Fibroblast of lung (primary cell): ENCODE measurements around the gene CCDC85C. TPM values are rescaled to one million over a fixed set of nuclear protein-coding genes. Genes with fewer than 3 reads are reported as not detected.
A peak's percentile ranks its signal among the peaks of the same experiment; 100 is the strongest.

Experiments
- DNase-seq, 2 donors: peaks; one replicate each; pipeline versions ENCODE4 v3.0.0 to v3.0.0-alpha.2; 2010; ENCODE audit warnings: low read depth in 2 of 2
- H2AFZ ChIP-seq: 2 replicates; pipeline ENCODE4 v1.5.1; 2012; ENCODE audit warnings: low read length, control low read depth, inconsistent platforms
- H3K27ac ChIP-seq: 2 replicates; pipeline ENCODE4 v1.5.1; 2011; ENCODE audit warnings: low read length, control low read depth; ENCODE audit not compliant: insufficient read depth
- H3K27me3 ChIP-seq: 2 replicates; pipeline ENCODE4 v1.5.1; 2011; ENCODE audit warnings: mild to moderate bottlenecking, low read length; ENCODE audit not compliant: control insufficient read depth, insufficient read depth
- H3K36me3 ChIP-seq: 2 replicates; pipeline ENCODE4 v1.5.1; 2011; ENCODE audit warnings: low read length; ENCODE audit not compliant: control insufficient read depth, insufficient read depth
- H3K4me1 ChIP-seq: 2 replicates; pipeline ENCODE4 v1.5.1; 2011; ENCODE audit warnings: low read length; ENCODE audit not compliant: control insufficient read depth, insufficient read depth; ENCODE audit errors: extremely low read depth
- H3K4me2 ChIP-seq: 2 replicates; pipeline ENCODE4 v1.5.1; 2011; ENCODE audit warnings: low read length, control low read depth; ENCODE audit not compliant: insufficient read depth; ENCODE audit errors: extremely low read depth
- H3K4me3 ChIP-seq, 4 experiments: fragments of 200-600 bp in 1 of 4; sonication (generic) in 1 of 4; replicated peaks in 1 of 4; 2 replicates each; pipeline ENCODE4 v1.5.1; 2011 to 2016; ENCODE audit warnings: low read length in 4 of 4, low read depth in 3 of 4, mild to moderate bottlenecking in 3 of 4, control low read depth in 2 of 4, inconsistent platforms in 1 of 4, mixed read lengths in 1 of 4; ENCODE audit not compliant: insufficient read depth in 1 of 4; ENCODE audit errors: control extremely low read depth in 1 of 4
- H3K79me2 ChIP-seq: 2 replicates; pipeline ENCODE4 v1.5.1; 2012; ENCODE audit warnings: mild to moderate bottlenecking, low read length, inconsistent platforms; ENCODE audit not compliant: control insufficient read depth, insufficient read depth
- H3K9ac ChIP-seq: 2 replicates; pipeline ENCODE4 v1.5.1; 2011; ENCODE audit warnings: mild to moderate bottlenecking, low read length, control low read depth; ENCODE audit not compliant: insufficient read depth
- H3K9me3 ChIP-seq: 2 replicates; pipeline ENCODE4 v1.5.1; 2012; ENCODE audit warnings: low read depth, low read length; ENCODE audit not compliant: control insufficient read depth, insufficient read depth
- H4K20me1 ChIP-seq: 2 replicates; pipeline ENCODE4 v1.5.1; 2011; ENCODE audit warnings: low read length; ENCODE audit not compliant: control insufficient read depth, insufficient read depth; ENCODE audit errors: extremely low read depth
- CTCF ChIP-seq, 2 donors: IDR thresholded peaks in 1 of 2; conservative IDR thresholded peaks in 1 of 2; 1 replicate in 1 of 2; 2 replicates in 1 of 2; pipeline ENCODE4 v1.5.1; 2011 to 2012; ENCODE audit warnings: low read length in 2 of 2, control low read depth in 1 of 2, inconsistent platforms in 1 of 2, low read depth in 1 of 2, mild to moderate bottlenecking in 1 of 2
- EZH2 ChIP-seq: IDR thresholded peaks from 2 replicates; pipeline ENCODE4 v1.5.1; 2012; ENCODE audit warnings: low read length, control low read depth, mild to moderate bottlenecking; ENCODE audit errors: missing control alignments
- polyA plus RNA-seq, 2 donors: library from polyadenylated mRNA; depleted of rRNA in 1 of 2; stranded (reverse) in 1 of 2; unstranded in 1 of 2; fragments of >200 nt; gene quantifications; 2 replicates each; pipeline ENCODE4 v1.2.1, GENCODE V29; 2011 to 2012; ENCODE audit warnings: missing spikeins in 1 of 2
- total RNA-seq: library from RNA; depleted of rRNA; stranded (reverse); fragments of >200 nt; gene quantifications from 2 replicates; pipeline ENCODE4 v1.2.1, GENCODE V29; 2014

The CCDC85C gene
- total and polyA plus RNA-seq, 2 donors (not counting 1 experiment from before 2014, with no cell fraction given) = 4.6 to 9.6 TPM

- no peak overlapping the region for H3K4me3 ChIP-seq
- no peak for DNase-seq
- no peaks in the 10 kb centered on the region for H3K27me3 ChIP-seq
- H3K9ac ChIP-seq = no peak overlapping the region
- peaks cover 18% of the 10 kb centered on the region for H3K79me2 ChIP-seq
- H3K36me3 ChIP-seq = no peaks in the 10 kb centered on the region
- H2AFZ ChIP-seq = no peak overlapping the region
- no peaks in the 10 kb centered on the region for H4K20me1 ChIP-seq
- no peaks in the 10 kb centered on the region for H3K4me1 ChIP-seq
- H3K27ac ChIP-seq = no peak overlapping the region
- TF ChIP-seq CTCF (conservative IDR thresholded peaks at IDR 0.05 in 1 of 2, IDR thresholded peaks at IDR 0.05 in 1 of 2; ENCODE audit: low read depth in 1 of 2, low read length in 2 of 2) = no peak
- TF ChIP-seq EZH2 = no peak
- H3K9me3 ChIP-seq = no peaks in the 10 kb centered on the region
- no peak overlapping the region for H3K4me2 ChIP-seq
Measured at GRCh38 chr14:99465288-99465687, 138.7 kb downstream of the CCDC85C start.

DNA sequence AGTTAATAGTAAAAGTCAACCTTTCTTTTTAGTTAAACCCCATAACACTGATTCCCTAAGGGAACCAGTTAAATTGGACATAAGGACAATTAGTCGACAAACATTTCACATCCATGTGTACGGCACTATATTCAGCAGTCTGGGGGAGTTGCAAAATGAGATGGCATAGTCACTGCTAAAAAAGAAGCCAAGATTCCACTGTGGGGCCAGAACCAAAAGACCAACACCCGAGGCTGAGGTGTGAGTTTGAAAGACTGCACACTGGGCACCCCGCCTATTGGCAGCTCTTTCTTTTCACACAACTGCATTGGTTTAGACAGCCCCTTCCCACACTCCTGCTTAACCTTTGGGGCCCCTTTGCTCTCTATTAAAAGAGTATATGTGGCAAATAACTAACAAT is 140.0 kb downstream of the CCDC85C start:
- no peak overlapping the region for H3K27ac ChIP-seq
- peaks cover 12% of the 10 kb centered on the region for H3K79me2 ChIP-seq

GRCh38 chr14:99462210-99462609 is 141.8 kb downstream of the CCDC85C start:
- Histone ChIP-seq H3K9ac (no peak overlapping the region), H3K4me1 (no peaks in the 10 kb centered on the region), H3K9me3 (no peaks in the 10 kb centered on the region), H3K27me3 (no peaks in the 10 kb centered on the region), H3K27ac (no peak overlapping the region), H3K79me2 (peaks cover 2% of the 10 kb centered on the region), H3K4me3 (no peak overlapping the region), H3K36me3 (peaks cover 1% of the 10 kb centered on the region), H2AFZ (no peak overlapping the region), H4K20me1 (no peaks in the 10 kb centered on the region), H3K4me2 (no peak overlapping the region)
- TF ChIP-seq EZH2 (no peak), CTCF (conservative IDR thresholded peaks at IDR 0.05 in 1 of 2, IDR thresholded peaks at IDR 0.05 in 1 of 2; ENCODE audit: low read depth in 1 of 2, low read length in 2 of 2) (no peak)
- peak in 1 of 2 donors; percentile 26 for DNase-seq

More for the DNA sequence above, 140.0 kb downstream of the CCDC85C start:
- no peak overlapping the region for H3K9ac ChIP-seq
- no peaks in the 10 kb centered on the region for H3K4me1 ChIP-seq
- no peaks in the 10 kb centered on the region for H3K9me3 ChIP-seq
- H3K36me3 ChIP-seq = no peaks in the 10 kb centered on the region
- H3K4me3 ChIP-seq = no peak overlapping the region
- no peak overlapping the region for H3K4me2 ChIP-seq
- TF ChIP-seq CTCF (conservative IDR thresholded peaks at IDR 0.05 in 1 of 2, IDR thresholded peaks at IDR 0.05 in 1 of 2; ENCODE audit: low read depth in 1 of 2, low read length in 2 of 2) = no peak
- no peaks in the 10 kb centered on the region for H3K27me3 ChIP-seq
- no peaks in the 10 kb centered on the region for H4K20me1 ChIP-seq
- DNase-seq = no peak
- no peak overlapping the region for H2AFZ ChIP-seq
